CD4-positive, alpha-beta T cell treated with Interleukin-15 for 1 hour (primary cell): ENCODE results near the gene CAND1.

ENCODE experiments used
- DNase-seq: peaks from one replicate; pipeline ENCODE4 v3.0.0-alpha.2; 2020

CAND1 gene

GRCh38 chr12:67348683-67349082 lies 79.5 kb downstream of the CAND1 start:
- no peak for DNase-seq

GRCh38 chr12:67352682-67353081 lies 83.5 kb downstream of the CAND1 start:
- no peak for DNase-seq

DNA sequence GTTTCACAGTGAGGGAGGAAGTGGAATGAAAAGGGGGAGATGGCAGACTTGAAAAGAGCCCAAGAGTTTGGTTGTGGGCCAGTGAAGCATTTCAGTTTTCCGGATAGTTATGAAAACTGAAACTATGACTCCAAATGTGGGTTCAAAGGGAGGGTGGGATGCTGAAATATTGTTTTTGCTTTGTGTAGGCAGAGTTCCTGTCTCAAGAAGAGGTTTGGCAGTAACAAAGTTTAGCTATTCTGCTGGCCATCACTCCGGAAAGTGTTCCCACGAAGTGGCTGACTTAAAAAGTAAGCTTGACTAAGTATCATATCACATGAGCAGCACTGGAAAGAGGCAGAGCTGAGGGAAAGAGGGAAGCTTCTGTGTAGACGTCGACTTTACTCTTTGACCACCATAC lies 85.2 kb downstream of the CAND1 start:
- no peak for DNase-seq

DNA sequence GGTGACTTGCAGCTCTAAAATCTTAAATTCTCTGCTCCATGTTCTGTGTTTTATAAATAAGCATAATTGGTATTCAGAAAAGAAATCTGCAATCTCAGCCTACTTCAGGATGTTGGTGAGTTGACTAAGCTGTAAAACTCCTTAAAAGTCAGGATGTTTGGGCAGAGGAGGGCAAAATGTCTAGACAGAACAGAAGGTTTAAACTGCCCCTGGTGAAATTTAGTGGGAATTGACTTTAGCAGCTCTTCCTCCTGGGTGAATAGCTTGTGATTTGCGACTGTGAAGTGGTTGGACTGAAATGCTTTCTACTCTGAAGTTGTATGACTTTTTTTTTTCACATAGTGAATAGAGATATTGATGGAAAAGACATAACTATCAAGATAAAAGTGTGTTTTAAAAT lies 85.8 kb downstream of the CAND1 start:
- DNase-seq, result no peak

GRCh38 chr12:67355428-67356379 lies 86.5 kb downstream of the CAND1 start:
- DNase-seq, result no peak

- DNase-seq, result no peak
Observed at GRCh38 chr12:67356380-67356774, 87.2 kb downstream of the CAND1 start.

DNA sequence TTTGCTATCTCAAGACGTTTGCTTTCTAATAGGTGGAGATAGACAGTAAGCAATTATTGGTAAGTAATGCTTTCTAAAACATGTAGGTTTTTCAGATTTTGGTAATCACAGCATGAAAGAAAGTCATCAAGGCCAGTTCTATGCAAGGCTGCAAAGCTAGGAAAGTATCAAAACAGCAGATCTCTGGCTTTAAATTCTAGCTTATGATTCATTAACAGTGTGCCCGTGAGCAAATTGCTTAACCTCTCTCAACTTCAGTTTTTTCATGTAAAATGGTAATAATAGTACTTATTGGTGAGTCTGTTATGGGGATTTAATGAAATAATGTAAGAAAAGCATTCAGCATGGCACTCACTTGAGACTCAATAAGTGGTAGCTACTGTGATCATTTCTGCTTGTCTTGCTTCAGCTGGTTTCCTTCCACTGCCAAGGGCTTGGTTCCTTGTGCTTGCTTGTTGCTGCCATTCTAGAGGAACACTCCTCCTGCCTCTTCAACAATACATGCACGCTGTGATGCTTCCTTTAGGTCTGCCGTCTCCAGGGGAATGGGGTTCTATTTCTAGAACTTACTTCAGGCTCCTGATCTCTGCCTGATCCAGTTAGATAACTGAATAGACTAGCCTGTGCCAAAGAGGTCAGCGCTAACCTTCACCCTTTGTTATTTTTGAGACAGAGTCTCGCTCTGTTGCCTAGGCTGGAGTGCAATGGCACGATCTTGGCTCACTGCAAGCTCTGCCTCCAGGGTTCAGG lies 88.4 kb downstream of the CAND1 start:
- DNase-seq, result no peak

GRCh38 chr12:67358781-67359338 lies 89.7 kb downstream of the CAND1 start:
- no peak for DNase-seq

GRCh38 chr12:67362526-67362925 lies 93.4 kb downstream of the CAND1 start:
- no peak for DNase-seq

- no peak for DNase-seq
Observed at GRCh38 chr12:67364228-67364627, 95.1 kb downstream of the CAND1 start.

- no peak for DNase-seq
Observed at GRCh38 chr12:67365131-67365530, 96.0 kb downstream of the CAND1 start.

GRCh38 chr12:67367843-67368242 lies 98.7 kb downstream of the CAND1 start:
- no peak for DNase-seq
